ENCODE data around the gene TIMMDC1.

TIMMDC1 gene

GRCh38 chr3:119498186-119499011, at the start of gene TIMMDC1:
Gene TIMMDC1 (plus strand): TSS chr3:119498547. CDS start chr3:119498734, 187 bp downstream.
- peak; percentile 96 for DNase-seq

GRCh38 chr3:119453822-119454221, 44.5 kb upstream of the TIMMDC1 start:
- DNase-seq: no peak

- DNase-seq: no peak
Measured at GRCh38 chr3:119456469-119456868, 41.9 kb upstream of the TIMMDC1 start.

- no peak for DNase-seq
Measured at GRCh38 chr3:119457246-119457645, 41.1 kb upstream of the TIMMDC1 start.

- peak; percentile 98 for DNase-seq
Measured at GRCh38 chr3:119463171-119464169, 34.9 kb upstream of the TIMMDC1 start, which contains the start of gene TMEM39A. Gene TMEM39A (minus strand): TSS chr3:119463615. CDS start chr3:119462074, 1,541 bp downstream.

GRCh38 chr3:119468041-119468440, 30.3 kb upstream of the TIMMDC1 start:
- DNase-seq: no peak

GRCh38 chr3:119469418-119470189, 28.7 kb upstream of the TIMMDC1 start:
- DNase-seq: peak; percentile 16

- DNase-seq: no peak
Measured at GRCh38 chr3:119470866-119471265, 27.5 kb upstream of the TIMMDC1 start.

GRCh38 chr3:119481079-119481478, 17.3 kb upstream of the TIMMDC1 start:
- no peak for DNase-seq

GRCh38 chr3:119483101-119483500, 15.2 kb upstream of the TIMMDC1 start:
- DNase-seq: no peak

GRCh38 chr3:119485563-119485962, 12.8 kb upstream of the TIMMDC1 start:
- DNase-seq: no peak

- no peak for DNase-seq
Measured at GRCh38 chr3:119490153-119490552, 8.2 kb upstream of the TIMMDC1 start.

GRCh38 chr3:119492128-119492527, 6.2 kb upstream of the TIMMDC1 start:
- no peak for DNase-seq

GRCh38 chr3:119492810-119493209, 5.5 kb upstream of the TIMMDC1 start:
- no peak for DNase-seq

- no peak for DNase-seq
Measured at GRCh38 chr3:119494597-119494996, 3.8 kb upstream of the TIMMDC1 start.

GRCh38 chr3:119497820-119498185, 544 bp upstream of the TIMMDC1 start:
- DNase-seq: no peak

GRCh38 chr3:119500265-119500664, 1.9 kb downstream of the TIMMDC1 start:
- DNase-seq: no peak

- DNase-seq: no peak
Measured at GRCh38 chr3:119500901-119501300, 2.6 kb downstream of the TIMMDC1 start.

GRCh38 chr3:119506631-119507030, 8.3 kb downstream of the TIMMDC1 start:
- no peak for DNase-seq

GRCh38 chr3:119507404-119507803, 9.1 kb downstream of the TIMMDC1 start:
- no peak for DNase-seq

GRCh38 chr3:119508172-119508845, 10.0 kb downstream of the TIMMDC1 start:
- no peak for DNase-seq

- DNase-seq: no peak
Measured at GRCh38 chr3:119510690-119511089, 12.3 kb downstream of the TIMMDC1 start.
